NB4 (cell line): ENCODE data around the gene FAM107B.

Source experiments
- DNase-seq: peaks from one replicate; pipeline ENCODE4 v3.0.0; 2010; ENCODE audit warnings: low read depth
- H3K4me3 ChIP-seq: one replicate; pipeline ENCODE4 v1.5.1; 2011; ENCODE audit warnings: mild to moderate bottlenecking, low read depth, low read length, moderate library complexity
- MYC ChIP-seq: IDR thresholded peaks from 2 replicates; pipeline ENCODE4 v1.6.1; 2011; ENCODE audit warnings: low read depth, low read length
- POLR2A ChIP-seq: IDR thresholded peaks from 2 replicates; pipeline ENCODE4 v1.6.1; 2011; ENCODE audit warnings: mild to moderate bottlenecking; ENCODE audit not compliant: insufficient read length; ENCODE audit errors: extremely low read depth
- TF ChIP-seq, protein P1 (sequence below): IDR thresholded peaks from 2 replicates; pipeline ENCODE4 v1.6.1; 2011; ENCODE audit warnings: low read depth, low read length
- TF ChIP-seq, protein P2 (sequence below): IDR thresholded peaks from one replicate; pipeline ENCODE4 v1.5.1; 2012; ENCODE audit warnings: low read depth, low read length

The FAM107B gene

DNA sequence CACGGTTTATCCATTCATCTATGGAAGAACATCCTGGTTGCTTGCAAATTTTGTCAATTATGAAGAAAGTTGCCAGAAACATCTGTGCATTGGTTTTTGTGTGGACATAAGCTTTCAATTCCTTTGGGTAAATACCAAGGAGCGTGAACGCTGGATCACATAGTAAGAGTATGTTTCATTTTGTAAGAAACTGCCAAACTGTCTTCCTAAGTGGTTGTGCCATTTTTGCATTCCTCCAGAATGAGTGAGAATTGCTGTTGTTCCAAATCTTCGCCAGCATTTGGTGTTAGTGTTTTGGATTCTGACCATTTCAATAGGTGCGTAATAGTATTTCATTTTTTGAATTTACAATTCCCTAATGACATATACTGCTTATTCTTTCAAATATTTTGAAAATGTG is 288.7 kb downstream of the FAM107B start:
- no peak overlapping the region for H3K4me3 ChIP-seq
- TF ChIP-seq POLR2A (no peak), MYC (no peak)
- TF ChIP-seq, protein P1, sequence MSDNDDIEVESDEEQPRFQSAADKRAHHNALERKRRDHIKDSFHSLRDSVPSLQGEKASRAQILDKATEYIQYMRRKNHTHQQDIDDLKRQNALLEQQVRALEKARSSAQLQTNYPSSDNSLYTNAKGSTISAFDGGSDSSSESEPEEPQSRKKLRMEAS, result no peak
- TF ChIP-seq, protein P2, sequence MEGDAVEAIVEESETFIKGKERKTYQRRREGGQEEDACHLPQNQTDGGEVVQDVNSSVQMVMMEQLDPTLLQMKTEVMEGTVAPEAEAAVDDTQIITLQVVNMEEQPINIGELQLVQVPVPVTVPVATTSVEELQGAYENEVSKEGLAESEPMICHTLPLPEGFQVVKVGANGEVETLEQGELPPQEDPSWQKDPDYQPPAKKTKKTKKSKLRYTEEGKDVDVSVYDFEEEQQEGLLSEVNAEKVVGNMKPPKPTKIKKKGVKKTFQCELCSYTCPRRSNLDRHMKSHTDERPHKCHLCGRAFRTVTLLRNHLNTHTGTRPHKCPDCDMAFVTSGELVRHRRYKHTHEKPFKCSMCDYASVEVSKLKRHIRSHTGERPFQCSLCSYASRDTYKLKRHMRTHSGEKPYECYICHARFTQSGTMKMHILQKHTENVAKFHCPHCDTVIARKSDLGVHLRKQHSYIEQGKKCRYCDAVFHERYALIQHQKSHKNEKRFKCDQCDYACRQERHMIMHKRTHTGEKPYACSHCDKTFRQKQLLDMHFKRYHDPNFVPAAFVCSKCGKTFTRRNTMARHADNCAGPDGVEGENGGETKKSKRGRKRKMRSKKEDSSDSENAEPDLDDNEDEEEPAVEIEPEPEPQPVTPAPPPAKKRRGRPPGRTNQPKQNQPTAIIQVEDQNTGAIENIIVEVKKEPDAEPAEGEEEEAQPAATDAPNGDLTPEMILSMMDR, result no peak
- no peak for DNase-seq

DNA sequence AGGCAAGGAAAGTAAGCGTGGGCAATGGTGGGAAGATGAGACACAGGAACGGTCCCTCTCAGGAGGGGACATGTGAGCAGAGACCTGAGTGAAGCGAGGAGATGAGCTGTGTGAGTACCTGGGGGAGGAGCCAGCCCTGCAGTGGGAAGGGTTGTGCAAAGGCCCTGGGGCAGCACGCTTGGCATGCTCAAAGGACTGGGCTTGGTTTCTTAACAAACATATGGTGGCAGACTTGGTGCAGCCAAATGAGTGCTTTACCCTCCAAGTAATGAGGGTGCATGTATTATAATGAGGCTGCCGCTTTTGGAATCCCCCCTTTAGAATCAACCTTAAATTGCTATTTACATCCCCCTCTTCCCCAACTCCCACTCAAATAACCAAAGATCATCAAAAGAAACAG is 291.3 kb downstream of the FAM107B start:
- TF ChIP-seq MYC (no peak), POLR2A (no peak)
- TF ChIP-seq, protein P1, result no peak
- TF ChIP-seq, protein P2, result no peak
- no peak overlapping the region for H3K4me3 ChIP-seq
- no peak for DNase-seq

DNA sequence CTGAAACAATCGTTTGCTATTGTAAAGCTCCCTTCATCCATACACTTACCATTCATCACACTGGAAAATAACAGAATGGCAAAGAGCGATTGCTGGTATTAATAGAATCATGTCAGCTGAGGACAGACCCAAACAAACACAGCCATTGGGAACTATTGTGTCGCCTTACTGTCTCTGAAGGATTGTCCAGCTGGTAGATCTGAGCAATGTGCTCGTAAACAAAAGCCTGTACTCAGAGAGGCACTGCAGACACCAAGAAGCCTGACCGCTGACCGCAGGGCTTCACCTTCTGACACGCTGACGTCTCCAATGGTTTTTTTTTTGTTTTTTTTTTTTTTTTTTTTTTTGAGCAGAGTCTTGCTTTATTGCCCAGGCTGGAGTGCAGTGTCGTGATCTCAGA is 292.9 kb downstream of the FAM107B start:
- H3K4me3 ChIP-seq, result no peak overlapping the region
- TF ChIP-seq, protein P2, result no peak
- TF ChIP-seq, protein P1, result no peak
- no peak for DNase-seq

DNA sequence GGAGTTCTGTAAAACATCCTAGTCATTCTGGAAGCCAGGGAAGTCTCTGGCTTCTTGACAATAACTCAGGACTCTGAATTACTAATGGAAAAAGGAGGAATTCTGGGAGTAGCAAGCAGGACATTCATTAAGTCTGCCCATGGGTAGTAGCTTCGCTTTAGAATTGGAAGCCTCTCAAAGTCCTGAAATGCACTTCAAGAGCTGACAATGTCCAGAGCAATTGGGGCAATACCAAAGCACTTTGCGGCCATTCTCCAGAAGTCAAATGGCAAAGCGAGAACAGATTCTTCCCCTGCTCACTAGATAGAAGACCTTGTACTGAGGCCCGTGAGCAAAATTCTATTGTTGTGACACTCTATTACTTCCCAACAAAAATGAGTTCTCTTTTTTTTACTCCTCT is 293.7 kb downstream of the FAM107B start:
- no peak for DNase-seq
- no peak overlapping the region for H3K4me3 ChIP-seq
- TF ChIP-seq POLR2A (no peak), MYC (no peak)
- TF ChIP-seq, protein P1, result no peak
- TF ChIP-seq, protein P2, result no peak

DNA sequence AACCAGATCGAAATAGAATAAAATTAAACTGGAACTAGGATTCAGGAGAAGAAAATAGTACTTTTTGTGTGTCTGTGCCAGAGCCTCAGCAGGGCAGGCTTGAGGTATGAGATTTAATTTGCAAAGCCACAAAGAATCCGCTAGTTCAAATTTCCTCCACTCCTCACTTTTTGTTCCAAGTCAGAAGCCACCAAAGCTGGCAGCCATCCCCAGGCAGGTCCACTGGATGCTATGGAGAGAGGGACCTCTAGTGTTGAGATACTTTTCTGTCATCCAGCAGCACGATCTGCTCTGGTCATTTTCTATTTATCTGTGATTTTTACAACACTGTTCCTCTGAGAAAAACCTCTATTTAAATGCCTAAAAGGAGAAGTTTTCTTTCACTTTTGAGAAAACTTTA is 296.1 kb downstream of the FAM107B start:
- DNase-seq, result peak; percentile 38
- no peak overlapping the region for H3K4me3 ChIP-seq
- TF ChIP-seq, protein P2, result peak; percentile 31
- no peak for TF ChIP-seq POLR2A

DNA sequence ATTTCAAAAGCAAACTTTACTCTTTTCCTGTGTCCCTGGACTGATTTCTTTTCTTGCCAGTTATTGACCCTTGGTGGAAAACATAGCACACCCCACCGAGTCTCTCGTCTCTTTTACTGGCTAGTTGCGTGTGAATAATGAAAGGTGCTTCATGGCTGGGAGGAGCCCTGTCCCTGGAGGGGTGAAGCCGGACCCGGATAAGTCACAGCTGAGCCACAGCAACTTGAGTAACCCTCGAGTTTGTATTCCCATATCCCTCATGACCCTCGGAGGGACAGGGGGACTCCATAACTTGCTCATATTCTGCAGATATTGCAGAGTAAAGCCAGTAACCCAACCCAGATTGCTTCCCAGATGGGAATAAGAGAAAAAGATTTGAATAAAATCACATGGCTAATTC is 296.5 kb downstream of the FAM107B start:
- H3K4me3 ChIP-seq, result no peak overlapping the region
- no peak for DNase-seq
- TF ChIP-seq MYC (no peak), POLR2A (no peak)
- TF ChIP-seq, protein P2, result no peak
- TF ChIP-seq, protein P1, result no peak
